ENCODE measurements around the gene OR2T35.
"Not testable (repeated sequence)": the region's sequence is repeated elsewhere in the genome, so short reads cannot be mapped to it uniquely, and the experiment has no call there.

The OR2T35 gene, protein sequence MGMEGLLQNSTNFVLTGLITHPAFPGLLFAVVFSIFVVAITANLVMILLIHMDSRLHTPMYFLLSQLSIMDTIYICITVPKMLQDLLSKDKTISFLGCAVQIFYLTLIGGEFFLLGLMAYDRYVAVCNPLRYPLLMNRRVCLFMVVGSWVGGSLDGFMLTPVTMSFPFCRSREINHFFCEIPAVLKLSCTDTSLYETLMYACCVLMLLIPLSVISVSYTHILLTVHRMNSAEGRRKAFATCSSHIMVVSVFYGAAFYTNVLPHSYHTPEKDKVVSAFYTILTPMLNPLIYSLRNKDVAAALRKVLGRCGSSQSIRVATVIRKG

DNA sequence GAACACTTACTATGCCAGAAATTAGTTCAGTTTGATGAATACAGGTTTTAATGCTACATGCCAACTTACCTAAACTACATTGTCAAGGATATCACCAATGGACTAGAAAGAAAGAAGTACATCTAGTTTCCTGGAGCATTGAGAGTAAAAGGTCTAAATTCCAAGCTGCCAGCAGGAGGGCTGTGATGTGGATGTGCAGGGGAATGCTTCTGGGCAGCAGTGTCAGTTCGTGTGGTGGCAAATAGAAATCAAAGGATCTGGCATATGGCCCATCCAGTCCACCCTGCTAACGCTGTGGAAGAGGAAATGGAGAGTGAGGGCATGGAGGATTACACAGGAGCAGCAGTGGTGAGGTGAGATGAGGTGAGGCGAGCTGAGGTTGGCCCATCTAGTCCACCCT, at the start of gene OR2T35:
TSS of gene OR2T35 (minus strand) at position 101 of the 400 bp plus-strand sequence. CDS start 6,020 bp downstream, outside the sequence.
- not testable (repeated sequence) for DNase-seq

DNA sequence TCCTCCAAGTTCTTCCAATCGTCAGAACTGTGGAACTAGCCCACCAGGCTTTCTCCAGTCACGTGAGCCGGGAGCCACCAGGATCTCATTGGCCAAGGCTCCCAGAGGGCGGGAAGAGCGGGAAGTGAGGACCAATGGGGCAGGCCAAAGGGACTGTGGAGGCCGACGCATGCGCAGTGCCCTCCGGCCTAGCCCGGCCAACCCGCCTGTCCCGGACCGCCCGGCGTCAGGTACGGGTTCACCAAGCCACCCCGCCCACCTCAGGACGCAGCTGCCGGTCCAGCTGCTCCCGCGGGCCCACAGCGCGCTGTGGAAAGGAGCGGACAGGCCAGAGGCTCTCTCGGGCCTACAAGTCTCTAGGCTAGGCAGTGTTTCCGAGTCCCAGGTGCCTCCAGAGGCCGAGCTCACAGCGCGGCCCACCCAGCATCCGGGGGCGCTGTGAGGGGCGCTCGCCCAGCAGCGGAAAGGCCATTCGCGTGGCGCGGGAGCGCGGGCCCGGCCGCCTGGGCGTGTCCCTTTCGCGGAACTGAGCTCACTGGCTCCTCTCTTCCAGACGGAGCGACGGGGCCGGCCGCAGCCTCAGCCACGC, 46.6 kb upstream of the OR2T35 start:
- no peak for DNase-seq

DNA sequence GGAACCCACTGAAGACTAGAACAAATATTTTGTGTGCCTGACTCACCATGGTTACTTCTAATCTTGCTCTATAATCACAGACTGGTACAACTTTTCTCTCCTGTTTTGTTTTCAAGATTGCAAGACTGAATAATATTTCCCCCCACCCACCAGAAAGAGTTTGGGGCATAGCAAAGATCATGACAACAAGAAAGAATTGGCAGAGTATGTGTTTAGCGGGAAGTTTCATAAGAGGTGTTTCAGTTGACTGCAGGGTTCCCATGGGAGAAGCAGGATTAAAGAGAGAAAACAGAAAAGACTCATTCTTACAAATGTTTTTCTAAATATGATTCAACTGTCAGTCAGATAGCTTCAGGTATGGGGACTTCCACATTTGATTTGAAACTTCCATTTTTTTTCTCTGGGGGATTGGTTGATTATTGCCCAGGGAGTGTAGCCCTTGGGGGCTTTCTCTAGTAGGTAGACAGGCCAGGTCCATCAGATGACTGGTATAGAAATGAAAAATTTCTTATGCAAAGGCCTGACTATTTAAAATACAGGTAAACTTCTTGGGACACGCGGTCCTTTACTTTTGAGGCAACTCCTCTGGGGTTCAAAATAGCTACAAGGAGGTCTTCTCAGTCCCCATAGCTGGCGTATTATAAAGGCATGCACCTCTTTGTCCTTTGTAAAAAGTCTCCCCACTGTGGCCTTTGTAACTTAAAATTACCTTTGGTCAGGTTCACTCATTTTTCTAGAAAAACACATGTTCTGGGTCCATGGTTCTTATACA, 43.6 kb upstream of the OR2T35 start:
- no peak for DNase-seq

DNA sequence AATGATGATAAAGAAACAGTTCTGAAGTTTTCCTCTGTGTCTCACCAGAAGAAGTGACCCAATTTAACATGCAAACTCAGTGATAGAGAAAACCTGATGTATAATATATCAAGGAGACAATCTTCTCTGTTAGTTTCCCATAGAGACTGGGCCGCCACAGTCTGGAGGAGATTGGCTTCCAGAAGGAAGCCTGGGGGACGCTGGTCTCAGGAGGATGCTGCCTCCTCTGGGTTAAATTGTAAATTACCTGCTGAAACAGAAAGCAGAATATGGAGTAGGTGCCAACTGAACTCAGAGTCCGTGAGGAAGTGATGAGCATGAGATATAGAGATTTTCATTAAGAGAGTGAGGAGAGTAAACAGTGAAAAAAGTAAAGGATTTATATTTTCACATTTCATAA, 41.7 kb upstream of the OR2T35 start:
- DNase-seq: no peak

DNA sequence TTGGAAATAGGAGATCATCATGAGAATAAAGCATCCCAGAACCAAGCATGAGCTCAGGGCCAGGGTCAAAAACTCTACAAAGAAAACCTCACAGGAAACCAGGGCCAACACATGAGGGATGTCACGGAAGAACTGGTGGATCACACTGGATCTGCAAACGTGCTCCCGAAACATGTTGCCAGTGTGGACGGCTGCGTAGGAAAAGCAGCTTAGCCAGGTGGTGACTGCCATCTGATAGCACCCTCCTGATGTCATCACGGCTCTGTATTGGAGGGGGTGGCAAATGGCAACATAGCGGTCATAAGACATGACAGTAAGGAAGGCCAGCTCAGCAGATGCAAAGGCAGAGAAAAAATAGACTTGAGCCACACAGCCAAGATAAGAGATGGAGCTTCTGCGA, 36.6 kb upstream of the OR2T35 start:
- DNase-seq: no peak

DNA sequence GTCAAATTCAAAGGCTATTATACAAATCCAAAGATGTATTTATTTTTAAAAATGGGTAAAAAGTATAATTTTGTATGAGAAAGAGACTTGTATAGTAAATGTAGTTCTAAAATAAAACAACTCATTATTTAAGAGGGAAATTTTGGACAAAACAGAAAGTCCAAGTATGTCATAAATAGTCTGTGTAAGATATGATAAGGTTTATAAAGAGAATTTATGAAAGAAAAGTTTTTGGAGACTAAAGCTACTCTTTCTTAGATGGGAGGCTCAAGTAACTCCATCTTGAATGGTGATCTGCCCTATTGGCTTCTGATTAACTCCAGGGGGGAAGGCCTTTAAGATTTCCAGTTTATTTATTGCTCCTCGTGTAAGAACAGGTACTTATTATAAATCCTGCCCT, 24.9 kb upstream of the OR2T35 start:
- DNase-seq: no peak

DNA sequence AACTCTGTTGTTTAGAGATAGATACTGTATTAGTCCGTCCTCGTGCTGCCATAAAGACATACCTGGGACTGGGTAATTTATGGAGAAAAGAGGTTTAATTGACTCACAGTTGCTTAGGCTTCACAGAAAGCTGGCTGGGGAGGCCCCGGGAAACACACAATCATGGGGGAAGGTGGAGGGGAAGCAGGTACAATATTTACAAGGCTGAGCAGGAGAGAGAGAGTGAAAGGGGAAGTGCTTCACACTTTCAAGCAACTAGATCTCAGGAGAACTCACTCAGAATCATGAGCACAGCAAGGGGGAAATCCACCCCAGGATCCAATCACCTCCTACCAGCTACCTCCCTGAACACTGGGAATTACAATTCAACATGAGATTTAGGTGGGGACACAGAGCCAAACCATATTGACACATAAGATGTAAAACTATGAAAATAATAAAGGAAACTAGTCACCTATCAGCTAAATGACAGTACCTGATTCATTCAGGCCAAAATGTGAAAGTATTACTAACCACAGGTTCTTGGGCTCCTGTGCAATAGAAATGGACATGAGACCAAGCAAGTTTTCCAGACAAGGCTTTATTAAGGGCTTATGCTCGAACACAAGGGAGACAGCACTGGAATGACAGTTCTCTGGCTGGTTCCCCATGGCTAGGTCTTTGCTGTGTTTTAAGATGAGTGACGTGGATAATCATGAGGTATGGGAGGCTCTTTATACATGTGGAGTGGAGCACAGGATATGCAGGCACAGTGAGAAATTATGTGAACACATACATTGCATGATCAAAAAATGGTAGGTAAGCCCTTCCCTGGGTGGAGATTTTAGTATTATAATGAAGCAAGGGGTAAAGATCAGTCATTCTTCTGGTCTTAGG, 18.6 kb upstream of the OR2T35 start:
- not testable (repeated sequence) for DNase-seq

DNA sequence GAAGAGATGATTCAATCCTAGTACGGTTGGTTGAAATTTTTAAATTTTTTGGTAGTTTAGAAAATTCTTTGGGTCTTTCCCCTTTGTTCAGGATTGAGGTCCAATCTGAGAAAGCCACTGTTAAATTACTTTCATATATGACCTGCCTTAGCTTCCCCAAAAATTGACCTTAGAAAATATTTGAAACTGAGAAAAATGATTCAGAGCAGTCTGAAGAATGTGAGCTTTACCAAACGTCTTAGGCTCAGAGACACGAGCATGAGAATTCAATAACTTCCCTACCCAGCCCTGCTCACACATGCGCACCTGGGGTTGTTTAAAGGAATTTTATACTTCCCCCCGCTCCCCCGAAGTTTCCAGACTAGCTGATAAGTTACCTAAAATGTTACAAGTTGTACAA, 11.7 kb upstream of the OR2T35 start:
- not testable (repeated sequence) for DNase-seq

DNA sequence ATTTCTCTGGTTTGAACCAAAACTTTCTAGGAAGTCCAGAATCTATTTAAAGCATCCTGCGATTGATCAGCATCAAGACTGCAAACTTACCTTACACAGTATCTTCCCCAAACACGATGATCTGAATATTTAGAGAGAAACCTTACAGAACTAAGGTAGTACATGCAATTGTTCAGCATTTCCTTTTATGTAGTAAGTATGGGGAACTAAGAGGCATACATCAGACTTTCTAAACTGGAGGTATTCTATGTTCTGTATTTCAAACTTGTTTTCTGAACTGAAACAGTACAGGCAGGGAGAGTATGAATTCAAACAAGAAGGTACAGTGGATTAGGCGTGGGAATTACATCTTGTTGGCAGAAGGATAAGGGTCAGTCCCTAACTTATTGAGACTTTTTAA, 10.3 kb upstream of the OR2T35 start, which contains the start of gene OR2T27:
TSS of gene OR2T27 (minus strand) at position 175 of the 400 bp plus-strand sequence. CDS start 4,644 bp downstream, outside the sequence.
- not testable (repeated sequence) for DNase-seq

DNA sequence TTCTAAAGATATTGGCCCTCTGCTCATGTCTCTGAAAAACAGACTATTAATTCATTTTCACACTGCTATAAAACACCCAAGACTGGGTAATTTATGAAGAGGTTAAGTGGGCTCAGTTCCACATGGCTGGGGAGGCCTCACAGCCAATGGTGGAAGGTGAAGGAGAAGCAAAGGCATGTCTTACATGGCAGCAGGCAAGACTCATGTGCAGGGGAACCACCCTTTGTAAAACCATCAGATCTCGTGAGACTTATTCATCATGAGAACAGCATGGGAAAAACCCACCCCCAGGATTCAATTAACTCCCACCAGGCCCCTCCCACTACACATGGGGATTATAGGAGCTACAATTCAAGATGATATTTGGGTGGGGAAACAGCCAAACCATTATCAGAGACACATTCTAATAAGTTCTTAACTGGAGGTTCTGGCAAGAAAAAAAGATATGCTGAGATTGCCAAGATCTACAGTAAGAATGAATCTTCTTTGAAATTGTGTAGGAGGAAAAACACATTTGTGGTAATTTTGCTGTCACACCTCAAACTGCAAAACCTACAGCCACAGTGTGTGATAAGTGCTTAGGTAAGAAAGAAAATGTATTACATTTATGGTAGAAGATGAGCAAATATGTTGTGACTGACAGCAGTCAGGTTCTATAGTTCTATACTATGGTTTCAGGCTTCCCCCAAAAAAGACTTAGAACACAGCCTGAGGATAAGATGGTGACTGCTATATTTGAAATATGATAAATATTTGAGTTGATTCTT, 3.9 kb upstream of the OR2T35 start:
- not testable (repeated sequence) for DNase-seq

DNA sequence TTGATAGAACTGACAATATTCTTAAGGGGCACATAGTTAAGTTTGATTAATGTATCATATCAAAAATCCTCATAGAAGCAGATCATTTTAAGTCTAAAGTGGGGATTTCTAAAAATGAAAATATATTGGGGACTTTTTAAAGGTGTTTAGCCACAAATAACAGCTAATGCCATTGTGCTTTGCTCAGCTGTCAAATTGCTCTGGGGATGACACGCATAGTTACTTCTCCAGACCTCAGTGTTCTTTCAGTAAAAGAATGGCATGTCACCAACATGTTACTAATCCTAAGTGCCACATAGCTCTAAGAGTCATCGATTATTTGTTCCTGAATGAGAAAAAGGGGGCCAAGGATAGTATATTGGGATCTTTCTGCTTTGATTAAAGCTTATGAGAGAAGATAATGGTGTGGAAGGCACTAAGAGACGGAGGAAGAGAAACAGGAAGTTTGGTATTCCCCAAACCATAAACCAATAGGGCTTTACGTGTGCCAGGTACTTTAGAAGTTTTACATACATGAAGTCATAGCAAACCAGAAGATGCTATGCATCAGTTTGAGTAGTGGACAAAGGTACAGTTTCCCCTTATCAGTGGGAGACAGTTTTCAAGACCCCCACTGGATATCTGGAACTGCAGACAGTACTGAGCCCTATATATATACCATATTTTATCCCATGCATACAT, 2.0 kb downstream of the OR2T35 start:
- DNase-seq: not testable (repeated sequence)

DNA sequence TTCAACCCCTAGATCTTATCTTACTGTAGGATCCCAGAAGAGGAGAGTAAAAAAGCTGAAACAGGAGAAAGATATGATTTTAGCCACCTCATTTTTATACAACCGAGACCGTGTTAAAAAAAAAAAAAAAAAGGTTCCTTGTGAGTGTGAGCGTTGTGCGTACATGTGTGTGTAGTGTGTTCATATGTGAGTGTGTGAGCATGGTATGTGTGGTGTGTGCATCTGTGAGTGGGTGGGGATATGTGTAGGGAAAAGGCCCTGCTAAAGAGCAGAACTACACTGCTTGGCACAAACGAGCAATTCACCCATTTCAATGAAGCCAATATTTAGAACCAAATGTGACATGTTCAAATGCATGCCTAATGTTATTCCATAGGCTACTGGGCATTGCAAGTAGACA, 3.5 kb downstream of the OR2T35 start:
- not testable (repeated sequence) for DNase-seq

DNA sequence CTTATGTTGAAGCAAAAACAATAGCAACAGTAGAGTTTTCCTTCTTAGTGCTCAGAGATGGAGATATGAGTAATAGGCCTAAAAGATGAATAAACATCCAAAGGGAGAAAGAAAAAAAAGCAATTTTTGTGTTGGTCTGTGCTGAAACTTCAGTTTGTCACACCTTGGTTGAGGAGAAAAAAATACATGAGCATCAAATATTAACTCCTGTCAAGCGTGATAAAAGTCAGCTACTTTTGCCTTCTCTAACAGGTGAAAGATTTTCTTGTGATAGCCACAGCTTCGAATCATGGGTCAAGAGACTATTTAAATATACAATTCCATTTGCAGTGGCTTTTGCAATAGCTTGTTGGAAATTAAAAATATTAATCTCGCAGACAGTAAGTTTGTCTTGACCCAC, 4.2 kb downstream of the OR2T35 start:
- DNase-seq: not testable (repeated sequence)

DNA sequence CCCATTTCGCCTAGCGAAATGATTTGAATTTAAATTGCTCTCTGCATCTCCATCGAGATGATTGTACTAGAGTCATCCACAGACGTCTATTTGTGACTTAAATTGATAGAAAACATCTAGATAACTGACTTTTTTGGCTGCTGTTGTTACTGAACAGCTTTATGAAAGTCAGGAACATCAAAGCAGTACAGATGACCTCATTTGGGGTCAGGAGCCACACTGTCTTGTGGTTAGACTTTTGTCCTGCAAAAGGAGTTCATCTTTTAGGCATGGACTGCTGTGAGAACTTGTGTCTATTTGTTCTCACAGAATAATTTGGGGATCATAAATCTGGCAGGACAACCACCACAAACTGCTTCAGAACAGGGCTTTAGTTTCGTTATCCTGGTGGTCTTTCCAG, 5.4 kb downstream of the OR2T35 start:
- DNase-seq: not testable (repeated sequence)

DNA sequence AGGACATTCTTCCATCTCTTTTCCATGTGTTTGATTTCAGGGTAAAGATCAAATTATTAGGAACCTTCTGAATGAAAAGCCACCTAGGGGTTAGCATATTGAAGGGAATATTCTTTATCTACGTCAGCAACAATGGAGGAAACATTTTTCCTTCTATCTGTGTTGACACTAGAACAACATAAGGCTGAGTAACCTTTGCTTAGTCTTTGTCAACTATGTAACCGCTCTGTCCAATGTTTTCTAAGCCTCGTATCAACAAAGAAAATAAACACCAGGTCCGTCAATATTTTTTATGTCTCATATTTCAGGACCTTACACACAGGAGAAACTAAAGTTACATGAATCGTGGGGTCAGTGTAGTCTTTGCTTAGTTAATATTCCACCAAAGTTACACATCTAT, 8.5 kb downstream of the OR2T35 start:
- DNase-seq: not testable (repeated sequence)

DNA sequence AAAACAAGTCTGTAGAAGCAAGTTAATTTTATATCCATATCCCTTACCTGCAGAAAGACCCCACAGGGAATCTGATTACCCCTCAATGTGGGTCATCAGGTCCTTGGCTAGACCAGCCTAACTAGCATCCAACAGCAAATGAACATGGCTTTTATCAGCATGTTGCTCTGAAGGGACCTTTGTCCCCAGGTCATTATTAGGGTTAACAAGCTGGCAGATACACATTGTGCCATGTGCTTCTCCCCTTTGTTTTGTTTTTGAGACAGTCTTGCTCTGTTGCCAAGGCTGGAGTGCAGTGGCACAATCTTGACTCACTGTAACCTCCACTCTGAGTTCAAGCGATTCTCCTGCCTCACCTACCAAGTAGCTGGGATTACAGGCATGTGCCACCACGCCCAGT, 10.1 kb downstream of the OR2T35 start, which contains the start of gene OR2T11:
TSS of gene OR2T11 (minus strand) at position 101 of the 400 bp plus-strand sequence. CDS start 7,963 bp downstream, outside the sequence.
- not testable (repeated sequence) for DNase-seq

DNA sequence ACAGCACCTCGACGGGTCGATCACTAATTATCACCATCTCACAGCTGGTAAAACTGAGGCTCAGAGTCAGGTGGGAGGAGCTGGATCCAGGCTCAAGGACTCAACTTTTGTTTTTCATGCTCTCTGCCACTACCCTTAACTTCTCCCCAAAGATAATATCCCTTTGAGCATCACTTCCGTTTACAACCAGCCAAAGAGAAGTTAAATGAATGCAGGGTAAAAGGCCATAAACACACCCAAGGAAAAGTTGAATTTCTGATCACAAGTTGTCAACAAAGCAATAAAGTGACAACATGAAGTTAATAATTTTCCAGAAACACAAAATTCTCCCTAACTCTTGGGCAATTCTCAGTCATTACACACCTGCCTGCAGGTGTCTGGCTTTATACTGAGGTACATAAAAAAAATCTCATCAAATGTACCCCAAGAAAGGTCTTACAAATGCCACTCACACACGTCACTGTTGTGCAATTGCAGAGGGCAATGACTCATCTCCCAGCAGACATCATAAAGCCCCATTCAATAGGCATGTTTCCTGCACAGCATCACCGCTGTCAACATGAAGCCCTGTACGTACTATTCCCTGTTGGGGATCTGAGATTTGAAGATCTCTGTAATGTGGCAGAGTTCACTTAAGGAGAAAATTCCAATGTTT, 13.6 kb downstream of the OR2T35 start:
- no peak for DNase-seq

DNA sequence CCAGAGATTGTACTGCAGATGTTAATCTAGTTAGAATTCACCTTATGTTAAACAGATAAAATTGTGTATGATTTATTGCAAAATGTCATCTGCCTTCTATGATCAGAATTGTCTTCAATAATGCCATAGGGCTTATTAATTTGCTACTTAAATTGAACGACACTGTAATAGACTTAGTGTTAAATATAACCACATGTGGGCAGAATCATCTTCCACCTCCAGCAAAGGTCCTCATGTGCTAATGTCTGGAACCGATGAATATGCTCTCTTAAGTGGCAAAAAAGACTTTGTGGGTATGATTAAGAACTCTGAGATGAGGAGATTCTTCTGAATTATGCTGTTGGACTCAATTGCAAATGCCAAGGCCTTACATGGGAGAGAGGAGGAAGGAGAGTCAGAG, 14.5 kb downstream of the OR2T35 start:
- DNase-seq: no peak

DNA sequence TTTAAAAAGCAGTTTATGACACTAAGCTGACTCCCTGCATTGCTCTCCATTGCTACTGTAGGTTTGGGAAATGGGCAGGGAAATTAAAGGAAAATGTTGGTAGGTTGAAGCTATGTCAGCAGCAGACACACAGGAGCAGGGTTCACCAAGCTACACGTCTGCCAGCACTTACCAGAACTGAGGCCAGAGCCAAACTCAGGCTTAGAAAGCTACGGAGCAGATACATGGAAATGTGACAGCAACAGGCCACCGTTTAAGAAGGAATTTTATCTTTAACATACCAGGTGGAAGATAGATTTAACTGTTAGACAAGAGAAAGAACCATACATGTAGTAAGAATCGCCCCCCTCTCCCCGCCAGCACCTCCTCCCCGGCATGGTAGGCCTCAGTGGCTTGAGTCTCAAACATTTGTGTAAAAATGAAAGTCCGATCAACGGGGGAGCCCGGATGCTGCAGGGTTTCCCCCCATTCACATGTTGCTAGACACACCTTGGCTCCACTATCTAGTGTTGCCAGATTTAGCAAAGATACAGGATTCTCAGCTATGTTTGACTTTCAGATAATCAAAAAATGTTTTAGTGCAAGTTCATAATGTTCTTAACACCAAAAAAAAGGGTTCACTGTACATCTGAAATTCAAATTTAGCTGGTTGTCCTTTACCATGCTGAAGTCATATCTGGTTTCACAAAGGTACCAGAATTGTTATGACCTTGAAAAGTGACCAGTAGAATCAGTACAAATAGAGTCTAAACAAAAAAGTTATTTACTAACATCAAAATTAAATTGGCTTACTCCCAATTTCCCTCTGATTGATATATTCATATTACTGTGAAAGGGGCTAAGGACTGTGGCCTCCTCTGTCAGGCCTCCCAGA, 16.9 kb downstream of the OR2T35 start:
- no peak for DNase-seq
